Panc1 (cell line): Measurements from ENCODE around the gene ARHGAP33. TPM values are rescaled to one million over a fixed set of nuclear protein-coding genes. Genes with fewer than 3 reads are reported as not detected.

Experiments
- ATAC-seq: fragments of 200-7000 bp; cut with Tn5 transposase; 2 replicates; pipeline ENCODE4 v1.9.1; 2020; ENCODE audit warnings: mild to moderate bottlenecking, moderate library complexity
- BruUV-seq: library from RNA; stranded (reverse); fragments of 400-500 nt; replicated peaks from 2 replicates; lab custom pipeline; 2021; lab: Mats Ljungman, UMichigan
- CTCF ChIA-PET: fragments of 300-600 bp; sonication (Branson Sonifier 250); formaldehyde crosslinking; loops from one replicate; lab custom pipeline; 2022; ENCODE audit warnings: antibody characterized with exemption; lab: Charles Lee
- POLR2A ChIA-PET: fragments of 300-600 bp; sonication (Branson Sonifier 250); formaldehyde crosslinking; loops from one replicate; lab custom pipeline; 2022; ENCODE audit warnings: antibody characterized with exemption; lab: Charles Lee
- DNase-seq: peaks from one replicate; pipeline ENCODE4 v3.0.0-alpha.2; 2010; ENCODE audit warnings: low read depth, low spot score
- H3K27ac ChIP-seq: 2 replicates; pipeline ENCODE4 v1.5.1; 2011; ENCODE audit warnings: mild to moderate bottlenecking, low read length, inconsistent platforms
- H3K27me3 ChIP-seq: fragments of 200-500 bp; sonication (Bioruptor generic); 2 replicates; pipeline ENCODE4 v1.6.0; 2014; ENCODE audit warnings: low read length, inconsistent platforms; ENCODE audit not compliant: control insufficient read depth, insufficient read depth
- H3K36me3 ChIP-seq: fragments of 200-500 bp; sonication (Bioruptor generic); 2 replicates; pipeline ENCODE4 v1.5.1; 2014; ENCODE audit warnings: inconsistent platforms, mild to moderate bottlenecking, low read length, moderate library complexity; ENCODE audit not compliant: control insufficient read depth, insufficient read depth
- H3K4me1 ChIP-seq: 2 replicates; pipeline ENCODE4 v1.5.1; 2011; ENCODE audit warnings: inconsistent platforms, mild to moderate bottlenecking, low read length, moderate library complexity; ENCODE audit not compliant: control insufficient read depth, insufficient read depth
- H3K4me3 ChIP-seq, 2 experiments: 2 replicates each; pipeline ENCODE4 v1.5.1; 2011 to 2012; ENCODE audit warnings: low read depth in 2 of 2, low read length in 2 of 2, mild to moderate bottlenecking in 2 of 2, inconsistent platforms in 1 of 2, moderate library complexity in 1 of 2
- H3K9me3 ChIP-seq: fragments of 200-500 bp; sonication (Bioruptor generic); 2 replicates; pipeline ENCODE4 v1.5.1; 2014; ENCODE audit warnings: low read depth, mild to moderate bottlenecking, inconsistent platforms, low read length, moderate library complexity; ENCODE audit not compliant: control insufficient read depth, insufficient read depth
- POLR2AphosphoS5 ChIP-seq: IDR thresholded peaks from 2 replicates; pipeline ENCODE4 v1.6.1; 2012; ENCODE audit warnings: mild to moderate bottlenecking, low read depth, low read length, moderate library complexity
- SIN3A ChIP-seq: IDR thresholded peaks from 2 replicates; pipeline ENCODE4 v1.6.1; 2012; ENCODE audit warnings: low read depth, mild to moderate bottlenecking, low read length, moderate library complexity, borderline replicate concordance; ENCODE audit not compliant: insufficient read depth
- TCF7L2 ChIP-seq: IDR thresholded peaks from 2 replicates; pipeline ENCODE4 v1.6.1; 2011; ENCODE audit warnings: mild to moderate bottlenecking, low read depth, low read length, inconsistent platforms
- in situ Hi-C: cut with HindIII; loops from 2 replicates; pipeline ENCODE4 v1.10.0; 2016; ENCODE audit warnings: low sequenced_read_pairs, low pct_unique_long_range_greater_than_20kb
- intact Hi-C: fragments of 100-400 bp; cut with micrococcal nuclease; formaldehyde crosslinking; loops from one replicate; pipeline ENCODE4 v1.10.0; 2022; ENCODE audit not compliant: unreplicated experiment
- total RNA-seq: library from RNA; stranded (reverse); gene quantifications from one replicate; pipeline ENCODE4 v1.2.1, GENCODE V29; 2021; ENCODE audit not compliant: unreplicated experiment
- TF ChIP-seq, protein P1 (sequence below): fragments of 450-650 bp; IDR thresholded peaks from 2 replicates; pipeline ENCODE4 v1.5.1; 2017; ENCODE audit warnings: mild to moderate bottlenecking
- TF ChIP-seq, protein P2 (sequence below), 2 experiments: IDR thresholded peaks; 2 replicates each; pipeline ENCODE4 v1.6.1; 2011 to 2012; ENCODE audit warnings: low read depth in 2 of 2, control low read depth in 1 of 2, low read length in 1 of 2, mild to moderate bottlenecking in 1 of 2, moderate library complexity in 1 of 2; ENCODE audit not compliant: insufficient read depth in 1 of 2

Gene ARHGAP33
- total RNA-seq, 1 experiment from 2014 or later, result 35.8 TPM

- no peaks in the 10 kb centered on the region for H3K9me3 ChIP-seq
- no peaks in the 10 kb centered on the region for H3K4me1 ChIP-seq
- no peaks in the 10 kb centered on the region for H3K27me3 ChIP-seq
- no peak for ATAC-seq
- DNase-seq, result no peak
- intact Hi-C loops, result no loop called here
- peaks cover 20% of the 10 kb centered on the region for H3K36me3 ChIP-seq
- no peak overlapping the region for H3K4me3 ChIP-seq
- ChIA-PET CTCF (no interaction called here), POLR2A (no interaction called here)
- TF ChIP-seq POLR2AphosphoS5 (no peak), SIN3A (no peak), TCF7L2 (no peak)
- TF ChIP-seq, protein P1, sequence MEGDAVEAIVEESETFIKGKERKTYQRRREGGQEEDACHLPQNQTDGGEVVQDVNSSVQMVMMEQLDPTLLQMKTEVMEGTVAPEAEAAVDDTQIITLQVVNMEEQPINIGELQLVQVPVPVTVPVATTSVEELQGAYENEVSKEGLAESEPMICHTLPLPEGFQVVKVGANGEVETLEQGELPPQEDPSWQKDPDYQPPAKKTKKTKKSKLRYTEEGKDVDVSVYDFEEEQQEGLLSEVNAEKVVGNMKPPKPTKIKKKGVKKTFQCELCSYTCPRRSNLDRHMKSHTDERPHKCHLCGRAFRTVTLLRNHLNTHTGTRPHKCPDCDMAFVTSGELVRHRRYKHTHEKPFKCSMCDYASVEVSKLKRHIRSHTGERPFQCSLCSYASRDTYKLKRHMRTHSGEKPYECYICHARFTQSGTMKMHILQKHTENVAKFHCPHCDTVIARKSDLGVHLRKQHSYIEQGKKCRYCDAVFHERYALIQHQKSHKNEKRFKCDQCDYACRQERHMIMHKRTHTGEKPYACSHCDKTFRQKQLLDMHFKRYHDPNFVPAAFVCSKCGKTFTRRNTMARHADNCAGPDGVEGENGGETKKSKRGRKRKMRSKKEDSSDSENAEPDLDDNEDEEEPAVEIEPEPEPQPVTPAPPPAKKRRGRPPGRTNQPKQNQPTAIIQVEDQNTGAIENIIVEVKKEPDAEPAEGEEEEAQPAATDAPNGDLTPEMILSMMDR, result no peak
- TF ChIP-seq, protein P2, sequence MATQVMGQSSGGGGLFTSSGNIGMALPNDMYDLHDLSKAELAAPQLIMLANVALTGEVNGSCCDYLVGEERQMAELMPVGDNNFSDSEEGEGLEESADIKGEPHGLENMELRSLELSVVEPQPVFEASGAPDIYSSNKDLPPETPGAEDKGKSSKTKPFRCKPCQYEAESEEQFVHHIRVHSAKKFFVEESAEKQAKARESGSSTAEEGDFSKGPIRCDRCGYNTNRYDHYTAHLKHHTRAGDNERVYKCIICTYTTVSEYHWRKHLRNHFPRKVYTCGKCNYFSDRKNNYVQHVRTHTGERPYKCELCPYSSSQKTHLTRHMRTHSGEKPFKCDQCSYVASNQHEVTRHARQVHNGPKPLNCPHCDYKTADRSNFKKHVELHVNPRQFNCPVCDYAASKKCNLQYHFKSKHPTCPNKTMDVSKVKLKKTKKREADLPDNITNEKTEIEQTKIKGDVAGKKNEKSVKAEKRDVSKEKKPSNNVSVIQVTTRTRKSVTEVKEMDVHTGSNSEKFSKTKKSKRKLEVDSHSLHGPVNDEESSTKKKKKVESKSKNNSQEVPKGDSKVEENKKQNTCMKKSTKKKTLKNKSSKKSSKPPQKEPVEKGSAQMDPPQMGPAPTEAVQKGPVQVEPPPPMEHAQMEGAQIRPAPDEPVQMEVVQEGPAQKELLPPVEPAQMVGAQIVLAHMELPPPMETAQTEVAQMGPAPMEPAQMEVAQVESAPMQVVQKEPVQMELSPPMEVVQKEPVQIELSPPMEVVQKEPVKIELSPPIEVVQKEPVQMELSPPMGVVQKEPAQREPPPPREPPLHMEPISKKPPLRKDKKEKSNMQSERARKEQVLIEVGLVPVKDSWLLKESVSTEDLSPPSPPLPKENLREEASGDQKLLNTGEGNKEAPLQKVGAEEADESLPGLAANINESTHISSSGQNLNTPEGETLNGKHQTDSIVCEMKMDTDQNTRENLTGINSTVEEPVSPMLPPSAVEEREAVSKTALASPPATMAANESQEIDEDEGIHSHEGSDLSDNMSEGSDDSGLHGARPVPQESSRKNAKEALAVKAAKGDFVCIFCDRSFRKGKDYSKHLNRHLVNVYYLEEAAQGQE (IDR thresholded peaks at IDR 0.05; ENCODE audit: insufficient read depth in 1 of 2, low read depth in 2 of 2, low read length in 1 of 2), result no peak
- H3K27ac ChIP-seq, result no peak overlapping the region
- BruUV-seq, result no TSS peak
- in situ Hi-C loops, result no loop called here
Measured at GRCh38 chr19:35729763-35730162, 45.6 kb upstream of the ARHGAP33 start.

GRCh38 chr19:35730326-35730725, 45.0 kb upstream of the ARHGAP33 start:
- intact Hi-C loops (no loop called here), in situ Hi-C loops (no loop called here)
- DNase-seq (no peak), ATAC-seq (no peak)
- Histone ChIP-seq H3K9me3 (no peaks in the 10 kb centered on the region), H3K4me3 (no peak overlapping the region), H3K27me3 (no peaks in the 10 kb centered on the region), H3K36me3 (peaks cover 20% of the 10 kb centered on the region), H3K4me1 (no peaks in the 10 kb centered on the region), H3K27ac (no peak overlapping the region)
- POLR2A ChIA-PET, result interaction anchor here (0.7 kb wide), 1 partner anchor 241 kb away, joined by 7 read pairs; no protein-coding TSS in a partner anchor
- CTCF ChIA-PET, result no interaction called here
- no TSS peak for BruUV-seq
- TF ChIP-seq, protein P2 (IDR thresholded peaks at IDR 0.05; ENCODE audit: insufficient read depth in 1 of 2, low read depth in 2 of 2, low read length in 1 of 2), result no peak
- TF ChIP-seq POLR2AphosphoS5 (no peak), TCF7L2 (no peak), SIN3A (no peak)
- TF ChIP-seq, protein P1, result no peak
